AG08395 (cell line): Measurements from ENCODE around the gene CHMP1A.

Experiments
- DNase-seq: peaks from one replicate; pipeline ENCODE4 v3.0.0; 2012; ENCODE audit warnings: mixed read lengths, low spot score

The CHMP1A gene

GRCh38 chr16:89624777-89625761 is 32.4 kb downstream of the CHMP1A start:
- DNase-seq: no peak

DNA sequence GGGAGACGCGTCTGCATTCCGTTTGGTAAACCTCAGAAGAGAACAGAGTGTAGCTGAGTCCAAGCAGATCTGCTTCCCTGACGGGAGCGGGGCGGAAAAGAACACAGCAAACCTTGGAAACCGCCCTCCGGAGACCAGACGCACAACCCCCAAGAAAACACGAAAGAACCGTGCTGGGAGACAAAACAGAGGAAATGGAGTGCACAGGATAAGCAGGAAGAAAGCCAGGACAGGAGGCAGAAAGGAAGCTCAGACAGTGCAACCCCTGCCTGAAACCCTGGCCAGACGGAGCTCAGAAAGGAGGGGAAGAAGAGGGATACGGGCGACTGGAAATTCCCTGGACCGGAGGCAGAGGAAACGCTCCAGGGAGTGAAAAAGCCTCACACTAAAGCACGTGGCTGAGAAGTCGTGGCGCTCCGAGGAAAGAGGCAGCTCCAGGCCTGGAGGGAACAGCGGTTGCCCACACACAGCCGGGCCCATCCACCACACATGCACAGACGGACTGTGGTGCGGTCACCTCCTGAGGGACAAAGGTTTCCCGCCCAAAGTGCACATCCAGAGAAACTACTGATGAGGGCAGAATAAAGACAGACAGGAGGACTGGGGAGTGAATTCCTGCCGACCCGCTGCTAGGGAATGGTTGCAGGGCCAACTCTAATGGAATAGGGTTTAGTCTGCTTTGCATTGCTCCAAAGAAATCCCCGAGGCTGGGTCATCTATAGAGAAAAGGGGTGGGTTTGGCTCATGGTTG is 33.8 kb downstream of the CHMP1A start:
- DNase-seq: peak; percentile 46

- DNase-seq: no peak
Measured at GRCh38 chr16:89621698-89622409, 35.7 kb downstream of the CHMP1A start.

DNA sequence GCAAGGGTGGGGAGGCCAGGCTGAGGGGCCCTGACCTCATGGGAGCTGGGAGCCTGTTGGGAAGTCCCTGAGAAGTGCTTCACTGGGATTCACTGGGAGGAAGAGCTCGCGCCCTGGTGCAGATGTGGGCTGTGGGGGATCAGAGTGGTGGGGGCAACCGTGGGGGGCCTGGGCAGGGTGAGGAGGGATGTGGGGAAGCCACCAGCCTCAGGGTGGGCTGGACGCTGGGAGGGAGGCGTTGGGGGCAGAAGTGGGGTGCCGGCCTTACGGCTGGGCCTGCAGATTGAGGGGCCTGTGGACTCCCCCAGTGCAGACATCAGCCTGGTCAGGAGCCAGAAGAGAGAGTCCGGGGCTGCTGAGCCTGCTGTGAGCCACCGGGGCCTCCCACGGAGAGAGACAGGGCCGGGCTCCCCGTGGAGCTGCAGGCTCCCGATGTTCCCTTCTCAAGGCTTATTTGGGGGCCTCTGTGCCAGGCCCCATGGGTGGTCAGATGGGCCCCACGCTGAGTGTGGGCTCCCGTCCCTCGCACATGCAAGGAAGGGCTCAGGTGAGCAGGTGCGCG is 36.3 kb downstream of the CHMP1A start:
- DNase-seq: no peak

- no peak for DNase-seq
Measured at GRCh38 chr16:89620406-89620841, 37.1 kb downstream of the CHMP1A start.

- peak; percentile 23 for DNase-seq
Measured at GRCh38 chr16:89619840-89620239, 37.7 kb downstream of the CHMP1A start.

DNA sequence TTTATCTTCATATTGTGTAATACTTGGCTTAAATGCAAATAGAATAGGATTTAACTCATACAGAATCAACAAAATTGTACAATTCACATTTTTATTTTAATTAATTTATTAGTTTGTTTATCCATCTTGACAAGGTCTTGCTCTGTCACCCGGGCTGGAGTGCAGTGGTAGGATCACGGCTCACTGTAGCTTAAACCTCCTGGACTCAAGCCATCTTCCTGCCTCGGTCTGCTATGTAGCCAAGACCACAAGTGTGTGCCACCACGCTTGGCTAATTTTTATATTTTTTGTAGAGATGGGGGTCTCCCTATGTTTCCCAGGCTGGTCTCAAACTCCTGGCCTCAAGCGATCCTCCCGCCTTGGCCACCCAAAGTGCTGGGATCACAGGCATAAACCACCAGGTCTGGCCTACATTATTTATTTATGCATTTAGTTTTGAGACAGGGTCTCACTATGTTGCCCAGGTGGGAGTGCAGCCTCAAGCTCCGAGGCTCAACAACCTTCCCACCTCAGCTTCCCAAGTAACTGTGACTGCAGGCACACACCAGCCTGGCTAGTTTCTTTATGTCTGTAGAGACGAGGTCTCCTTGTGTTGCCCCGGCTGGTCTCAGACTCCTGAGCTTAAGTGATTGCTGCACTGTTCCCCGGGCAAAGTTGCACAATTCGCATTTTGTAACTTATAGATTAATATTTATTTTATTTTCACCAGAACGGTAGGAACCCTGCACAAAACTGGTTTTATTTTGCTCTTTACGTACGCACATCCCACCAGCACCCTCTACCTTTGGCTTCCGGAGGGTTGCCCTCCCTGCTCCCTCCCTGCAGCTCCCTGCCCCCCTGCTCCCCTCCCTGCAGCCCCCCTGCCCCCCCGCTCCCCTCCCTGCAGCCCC is 39.2 kb downstream of the CHMP1A start:
- no peak for DNase-seq

DNA sequence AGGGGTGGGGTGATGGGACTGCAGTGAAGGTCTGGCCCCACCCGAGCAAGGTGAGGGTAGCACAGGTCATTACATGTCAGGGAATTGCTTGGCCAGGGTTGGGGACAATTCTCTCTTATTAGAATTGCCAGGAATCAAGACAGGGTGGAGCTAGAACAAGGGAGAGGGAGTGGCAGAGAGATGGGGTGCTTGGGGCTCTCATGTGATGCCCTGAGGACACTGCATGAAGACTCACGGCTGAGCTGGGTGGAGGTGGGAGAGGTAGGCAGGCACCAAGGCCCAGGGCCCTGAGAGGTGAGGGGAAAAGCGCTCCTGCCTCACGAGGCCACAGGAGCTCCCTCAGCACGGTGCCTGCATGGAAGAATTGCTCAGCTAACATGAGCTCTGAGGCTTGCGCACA is 40.5 kb downstream of the CHMP1A start:
- DNase-seq: no peak

DNA sequence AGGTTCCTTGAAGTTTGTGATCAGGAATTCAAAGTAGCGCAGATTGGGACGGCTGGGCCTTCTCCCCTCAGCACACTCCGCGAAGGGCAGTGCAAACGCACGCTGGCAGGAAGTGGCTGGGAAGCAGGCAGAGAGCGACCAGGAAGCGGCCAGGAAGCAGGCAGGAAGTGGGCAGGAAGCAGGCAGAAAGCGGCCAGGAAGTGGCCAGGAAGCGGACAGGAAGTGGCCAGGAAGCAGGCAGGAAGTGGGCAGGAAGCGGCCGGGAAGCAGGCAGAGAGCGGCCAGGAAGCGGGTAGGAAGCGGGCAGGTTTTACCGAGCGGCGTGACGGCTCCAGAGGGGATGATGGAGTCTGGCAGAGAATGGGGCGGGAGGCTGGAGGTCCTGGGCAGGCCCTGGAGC is 40.9 kb downstream of the CHMP1A start:
- no peak for DNase-seq

DNA sequence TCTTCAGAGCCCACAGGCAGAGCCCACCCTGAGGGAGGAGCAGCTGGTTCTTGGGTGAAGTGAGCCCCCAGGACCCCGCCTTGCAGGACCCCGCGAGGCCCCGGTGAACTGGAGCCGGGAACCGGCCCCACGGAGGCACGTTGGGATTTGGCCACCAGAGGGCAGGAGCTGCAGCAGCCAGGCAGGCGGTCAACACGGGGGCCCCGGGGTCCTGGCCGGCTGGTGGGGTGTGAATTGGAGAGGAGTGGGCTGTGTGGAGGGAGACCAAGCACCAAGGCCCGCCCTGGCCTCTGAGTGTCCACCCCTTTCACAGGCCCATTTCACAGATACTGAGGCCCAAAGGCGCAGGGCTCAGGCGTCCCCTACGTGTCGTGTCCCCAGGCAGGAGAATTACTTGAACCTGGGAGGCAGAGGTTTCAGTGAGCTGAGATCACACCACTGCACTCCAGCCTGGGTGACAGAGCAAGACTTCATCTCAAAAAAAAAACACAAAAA is 41.9 kb downstream of the CHMP1A start:
- peak; percentile 26 for DNase-seq

DNA sequence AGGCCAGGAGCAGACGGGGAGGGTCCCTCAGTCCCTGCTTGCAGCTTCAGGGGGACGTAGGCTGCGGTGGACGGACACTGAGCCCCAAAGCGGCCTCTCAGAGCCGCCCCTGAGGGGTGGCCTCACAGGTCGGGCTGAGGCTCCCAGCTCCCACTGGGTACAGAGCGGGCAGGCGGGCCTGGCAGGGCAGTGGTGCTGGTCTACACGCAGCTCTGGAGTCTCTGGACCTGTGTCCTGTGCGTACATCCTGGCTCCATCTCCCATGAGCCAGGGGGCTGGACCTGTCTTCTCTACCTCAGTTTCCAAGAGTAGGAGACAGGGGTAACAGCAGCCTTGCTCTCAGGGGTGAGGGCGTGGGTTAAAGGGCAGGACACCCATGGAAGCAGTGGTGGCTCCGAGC is 42.3 kb downstream of the CHMP1A start:
- no peak for DNase-seq

DNA sequence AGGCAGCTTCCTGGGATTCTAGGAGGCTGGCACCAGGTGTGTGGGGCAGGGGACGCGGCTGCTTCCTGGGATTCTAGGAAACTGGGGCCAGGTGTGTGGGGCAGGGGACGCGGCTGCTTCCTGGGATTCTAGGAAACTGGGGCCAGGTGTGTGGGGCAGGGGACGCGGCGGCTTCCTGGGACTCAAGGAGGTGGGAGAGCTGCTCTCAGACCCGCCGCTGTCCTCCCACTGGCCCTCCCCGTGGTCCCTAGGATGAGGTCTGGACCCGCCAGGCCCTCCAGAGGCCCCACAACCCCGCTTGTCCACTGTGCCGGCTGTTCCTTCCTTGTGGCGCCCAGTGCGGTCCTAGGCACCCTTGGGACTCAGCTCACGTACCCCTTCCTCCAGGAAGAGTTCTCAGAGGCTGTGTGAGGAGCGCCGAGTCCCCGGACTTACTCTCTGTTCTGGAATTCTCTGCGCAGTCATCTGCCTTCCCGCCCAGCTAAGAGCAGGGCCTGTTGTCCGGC is 43.5 kb downstream of the CHMP1A start:
- DNase-seq: no peak

DNA sequence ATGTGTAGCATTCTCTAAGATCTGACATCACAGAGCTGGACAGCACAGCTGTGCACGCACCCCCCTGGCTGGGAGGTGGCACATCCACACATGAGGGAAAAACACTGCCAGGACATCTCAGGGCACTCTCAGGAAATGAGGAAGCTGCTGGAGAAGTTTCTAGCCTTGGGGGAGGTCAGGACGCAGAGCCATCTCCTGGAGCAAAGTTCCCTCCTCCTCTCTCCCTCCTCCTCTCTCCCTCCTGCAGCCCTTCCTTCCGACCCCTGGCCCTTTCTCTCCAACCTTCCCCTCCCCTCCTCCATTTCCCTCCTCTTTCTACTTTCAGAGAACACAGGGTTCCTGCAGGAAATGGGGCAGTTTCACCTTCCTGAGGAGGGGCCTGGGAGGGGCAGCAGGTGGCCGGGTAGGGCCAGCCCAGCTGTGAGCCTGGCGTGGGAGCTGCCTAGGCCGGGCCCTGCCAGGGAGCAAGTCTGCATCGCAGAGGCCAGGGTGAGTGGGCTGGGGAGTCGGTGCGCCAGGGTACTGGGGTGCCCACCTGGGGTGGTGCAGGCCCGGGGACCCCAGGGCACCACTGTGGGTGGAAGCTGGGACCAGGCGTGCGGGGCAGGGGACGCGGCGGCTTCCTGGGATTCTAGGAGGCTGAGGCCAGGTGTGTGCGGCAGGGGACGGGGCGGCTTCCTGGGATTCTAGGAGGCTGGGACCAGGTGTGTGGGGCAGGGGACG is 44.1 kb downstream of the CHMP1A start, which contains the start of gene DPEP1:
Gene DPEP1 (plus strand): TSS at position 412 of the 723 bp plus-strand sequence. CDS start 16,769 bp downstream, outside the sequence.
- no peak for DNase-seq

DNA sequence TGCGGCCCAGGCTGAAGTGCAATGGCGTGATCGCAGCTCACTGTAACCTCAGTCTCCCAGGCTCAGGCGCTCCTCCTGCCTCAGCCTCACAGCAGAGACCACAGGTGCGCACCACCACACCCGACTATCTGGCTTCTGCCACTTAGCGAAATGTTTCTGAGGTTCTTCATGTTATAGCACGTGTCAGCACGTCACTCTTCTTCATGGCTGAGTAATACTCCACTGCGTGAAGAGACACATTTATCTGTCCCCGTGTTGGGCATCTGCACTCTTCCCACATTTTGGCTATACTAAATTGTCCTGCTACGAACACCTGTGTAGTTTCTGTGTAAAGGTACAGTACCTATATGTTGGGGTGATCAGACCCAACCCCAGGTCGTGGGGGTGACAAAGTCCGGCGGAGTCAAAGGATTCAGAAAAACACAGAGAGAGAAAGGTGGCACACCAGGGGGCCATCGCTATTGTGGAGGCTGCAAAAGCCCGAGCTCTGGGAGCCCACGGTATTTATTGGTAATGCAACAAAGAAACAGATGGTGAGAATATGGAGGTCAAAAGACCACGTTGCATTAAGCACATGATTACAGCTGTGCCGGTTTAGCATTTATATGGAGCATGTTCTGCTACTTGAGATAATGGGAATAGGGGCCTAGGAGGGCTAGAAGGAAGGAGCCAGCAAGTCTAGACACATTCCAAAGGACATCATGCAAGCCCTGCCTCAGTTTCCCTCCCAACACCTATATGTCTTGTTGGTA is 44.9 kb downstream of the CHMP1A start:
- DNase-seq: no peak

DNA sequence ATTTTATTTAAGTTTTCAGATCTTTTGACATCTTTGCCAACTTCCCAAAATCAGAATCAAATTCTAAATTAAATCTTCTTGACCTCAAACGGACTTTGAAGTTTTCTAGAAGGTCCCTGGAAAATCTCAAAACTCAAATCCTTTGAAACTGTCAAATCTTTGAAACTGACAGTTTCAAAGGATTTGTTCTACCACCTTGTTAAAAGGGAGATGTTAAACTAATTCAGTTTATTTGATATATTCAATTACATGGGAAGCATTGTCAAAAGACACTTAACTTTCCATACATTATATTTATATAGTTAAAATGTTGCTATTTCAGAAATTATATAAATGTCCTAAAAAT is 47.4 kb downstream of the CHMP1A start:
- DNase-seq: no peak

DNA sequence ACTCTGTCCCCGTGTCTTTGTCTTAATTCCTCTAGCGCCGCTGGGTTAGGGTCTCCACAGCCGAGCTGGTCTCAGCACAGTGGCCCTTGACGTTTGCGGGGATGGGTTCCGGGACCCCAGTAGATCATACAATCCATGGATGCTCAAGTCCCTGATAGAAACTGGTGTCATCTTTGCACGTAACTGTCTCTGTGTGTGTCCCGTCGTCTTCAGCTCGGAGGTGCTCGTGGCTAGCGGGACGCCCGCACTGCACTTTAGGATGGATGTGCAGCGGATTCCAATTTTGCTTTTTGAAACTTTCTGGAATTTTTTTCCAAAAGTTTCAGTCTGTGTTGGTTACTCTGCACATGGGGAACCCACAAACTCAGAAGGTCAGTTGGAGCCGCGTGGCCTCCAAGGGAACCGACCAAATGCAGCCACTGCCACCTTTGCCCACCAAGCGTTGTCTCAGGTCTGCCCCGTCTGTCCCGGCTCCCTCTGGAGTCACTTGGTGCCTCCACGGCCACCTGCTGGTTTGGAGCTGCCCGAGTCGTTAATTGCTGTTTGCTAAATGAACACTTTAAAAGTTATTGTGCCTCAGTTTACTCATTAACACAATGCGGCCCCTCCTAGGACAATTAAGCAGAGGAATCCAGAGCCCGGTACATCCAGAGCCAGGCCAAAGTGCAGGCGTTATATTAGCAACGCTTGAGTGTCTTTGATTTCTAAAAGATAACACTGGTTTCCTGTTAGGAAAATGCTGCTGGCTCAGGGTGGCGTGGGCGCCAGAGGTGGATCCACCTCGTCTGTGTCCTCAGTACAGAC is 49.4 kb downstream of the CHMP1A start:
- DNase-seq: no peak

- no peak for DNase-seq
Measured at GRCh38 chr16:89607453-89607852, 50.1 kb downstream of the CHMP1A start.

GRCh38 chr16:89606006-89606405 is 51.5 kb downstream of the CHMP1A start:
- DNase-seq: no peak
